SK-N-SH (cell line): Measurements from ENCODE around the gene PROCR. TPM values are rescaled to one million over a fixed set of nuclear protein-coding genes. Genes with fewer than 3 reads are reported as not detected.

Experiments used
- CTCF ChIA-PET: fragments of 300-600, 350-600 bp; formaldehyde crosslinking; extraction: SDS; loops from one replicate; lab custom pipeline; 2021; lab: Yijun Ruan, JAX
- POLR2A ChIA-PET: fragments of 350-600 bp; sonication (Branson Sonifier 250); formaldehyde crosslinking; extraction: SDS; loops from one replicate; lab custom pipeline; 2020; ENCODE audit warnings: antibody characterized with exemption, inconsistent platforms; lab: Yijun Ruan, JAX
- DNase-seq: peaks from one replicate; pipeline ENCODE4 v3.0.0; 2012
- H2AFZ ChIP-seq: fragments of 200-600 bp; sonication (generic); 2 replicates; pipeline ENCODE4 v1.8.1; 2016; ENCODE audit warnings: antibody characterized with exemption, mild to moderate bottlenecking, low read depth
- H3F3A ChIP-seq: fragments of 200-600 bp; sonication (generic); replicated peaks from 2 replicates; pipeline ENCODE3; 2016; ENCODE audit warnings: antibody characterized with exemption, mild to moderate bottlenecking; ENCODE audit not compliant: insufficient read depth
- H3K27ac ChIP-seq, 2 experiments: fragments of 200-500 bp in 1 of 2; fragments of 200-600 bp in 1 of 2; sonication (Bioruptor generic) in 1 of 2; sonication (generic), shearing (Covaris generic) in 1 of 2; 2 replicates each; pipeline versions ENCODE4 v1.5.1 to v1.6.1; 2014 to 2016; ENCODE audit warnings: low read depth in 2 of 2, inconsistent platforms in 1 of 2, low read length in 1 of 2, mild to moderate bottlenecking in 1 of 2, mixed read lengths in 1 of 2
- H3K27me3 ChIP-seq: fragments of 200-600 bp; sonication (generic), shearing (Covaris generic); 2 replicates; pipeline ENCODE4 v1.6.1; 2016; ENCODE audit warnings: mixed run types; ENCODE audit not compliant: insufficient read depth
- H3K36me3 ChIP-seq, 2 experiments: fragments of 200-500 bp in 1 of 2; fragments of 200-600 bp in 1 of 2; sonication (Bioruptor generic) in 1 of 2; sonication (generic) in 1 of 2; replicated peaks in 1 of 2; 2 replicates each; pipeline versions ENCODE3 to v1.5.1; 2014 to 2016; ENCODE audit warnings: low read length in 1 of 2, mild to moderate bottlenecking in 1 of 2; ENCODE audit not compliant: insufficient read depth in 2 of 2, control insufficient read depth in 1 of 2
- H3K4me1 ChIP-seq, 2 experiments: fragments of 200-500 bp in 1 of 2; fragments of 200-600 bp in 1 of 2; sonication (Bioruptor generic) in 1 of 2; sonication (generic), shearing (Covaris generic) in 1 of 2; 2 replicates each; pipeline versions ENCODE4 v1.5.1 to v1.6.1; 2014 to 2016; ENCODE audit warnings: low read depth in 1 of 2, low read length in 1 of 2, mixed run types in 1 of 2; ENCODE audit not compliant: insufficient read depth in 2 of 2, control insufficient read depth in 1 of 2
- H3K4me2 ChIP-seq: fragments of 200-600 bp; sonication (generic), shearing (Covaris generic); 2 replicates; pipeline ENCODE4 v1.6.1; 2017; ENCODE audit warnings: mixed run types
- H3K4me3 ChIP-seq, 2 experiments: fragments of 200-500 bp in 1 of 2; fragments of 200-600 bp in 1 of 2; sonication (Bioruptor generic) in 1 of 2; sonication (generic), shearing (Covaris generic) in 1 of 2; 2 replicates each; pipeline versions ENCODE4 v1.5.1 to v1.8.1; 2014 to 2016; ENCODE audit warnings: low read depth in 2 of 2, inconsistent platforms in 1 of 2, low read length in 1 of 2, mild to moderate bottlenecking in 1 of 2, mixed read lengths in 1 of 2, moderate library complexity in 1 of 2
- H3K79me2 ChIP-seq: fragments of 200-600 bp; sonication (generic); 2 replicates; pipeline ENCODE4 v1.8.1; 2017; ENCODE audit warnings: mild to moderate bottlenecking; ENCODE audit not compliant: insufficient read depth
- H3K9ac ChIP-seq: fragments of 200-600 bp; sonication (generic); 2 replicates; pipeline ENCODE4 v1.6.1; 2017; ENCODE audit warnings: mixed run types
- H3K9me2 ChIP-seq: fragments of 200-600 bp; sonication (generic); 2 replicates; pipeline ENCODE4 v1.6.1; 2017; ENCODE audit warnings: mixed run types
- H3K9me3 ChIP-seq: fragments of 200-600 bp; sonication (generic); 2 replicates; pipeline ENCODE4 v1.6.1; 2017; ENCODE audit warnings: mixed run types, mild to moderate bottlenecking, moderate library complexity
- H4K20me1 ChIP-seq: fragments of 200-600 bp; sonication (generic); 2 replicates; pipeline ENCODE4 v1.6.1; 2017; ENCODE audit warnings: mild to moderate bottlenecking, mixed run types; ENCODE audit not compliant: insufficient read depth
- CTCF ChIP-seq: fragments of 200-600 bp; sonication (generic); IDR thresholded peaks from 2 replicates; pipeline ENCODE4 v1.6.1; 2017; ENCODE audit warnings: antibody characterized with exemption, mild to moderate bottlenecking, moderate library complexity
- ELF1 ChIP-seq: IDR thresholded peaks from 2 replicates; pipeline ENCODE4 v1.4.0; 2012
- FOSL2 ChIP-seq: IDR thresholded peaks from 2 replicates; pipeline ENCODE4 v1.4.0; 2012; ENCODE audit warnings: low read depth, mild to moderate bottlenecking, moderate library complexity, borderline replicate concordance
- FOXJ3 ChIP-seq: sonication (generic); formaldehyde crosslinking; IDR thresholded peaks from 2 replicates; pipeline ENCODE4 v1.5.1; 2020; ENCODE audit warnings: mild to moderate bottlenecking, missing genetic modification reagents
- FOXM1 ChIP-seq: IDR thresholded peaks from 2 replicates; pipeline ENCODE4 v1.4.0; 2012; ENCODE audit warnings: low read depth, mild to moderate bottlenecking
- GABPA ChIP-seq: IDR thresholded peaks from 2 replicates; pipeline ENCODE4 v1.4.0; 2012; ENCODE audit warnings: low read depth, mild to moderate bottlenecking
- GATA2 ChIP-seq: sonication (generic); formaldehyde crosslinking; IDR thresholded peaks from 2 replicates; pipeline ENCODE4 v1.5.0; 2020; ENCODE audit warnings: mild to moderate bottlenecking, missing genetic modification reagents
- JUND ChIP-seq: IDR thresholded peaks from 2 replicates; pipeline ENCODE4 v1.4.0; 2012
- MAX ChIP-seq: IDR thresholded peaks from 2 replicates; pipeline ENCODE4 v1.4.0; 2012; ENCODE audit warnings: low read depth
- PBX3 ChIP-seq: IDR thresholded peaks from 2 replicates; pipeline ENCODE4; 2012
- POLR2AphosphoS5 ChIP-seq: IDR thresholded peaks from 2 replicates; pipeline ENCODE4 v1.6.1; 2012; ENCODE audit warnings: low read depth, low read length
- RAD21 ChIP-seq: IDR thresholded peaks from 2 replicates; pipeline ENCODE4 v1.6.1; 2012; ENCODE audit warnings: mild to moderate bottlenecking, low read length
- RCOR1 ChIP-seq: fragments of 150-350 bp; IDR thresholded peaks from 2 replicates; pipeline ENCODE4 v1.6.1; 2017; ENCODE audit warnings: antibody characterized with exemption, low read length
- RFX5 ChIP-seq: IDR thresholded peaks from 2 replicates; pipeline ENCODE4 v1.6.1; 2012; ENCODE audit warnings: mild to moderate bottlenecking, improper control_type of control experiment, low read length
- SIN3A ChIP-seq: IDR thresholded peaks from 2 replicates; pipeline ENCODE4 v1.6.1; 2012; ENCODE audit warnings: low read depth, mild to moderate bottlenecking, low read length, moderate library complexity, borderline replicate concordance
- SMC3 ChIP-seq: IDR thresholded peaks from 2 replicates; pipeline ENCODE4 v1.6.1; 2012; ENCODE audit warnings: low read depth, low read length, improper control_type of control experiment
- TAF1 ChIP-seq: IDR thresholded peaks from 2 replicates; pipeline ENCODE4 v1.6.1; 2012; ENCODE audit warnings: low read depth, mild to moderate bottlenecking, low read length, moderate library complexity, borderline replicate concordance
- TEAD4 ChIP-seq: IDR thresholded peaks from 2 replicates; pipeline ENCODE4 v1.4.0; 2012; ENCODE audit warnings: mild to moderate bottlenecking, borderline replicate concordance; ENCODE audit not compliant: insufficient read depth
- USF2 ChIP-seq: fragments of 150-350 bp; IDR thresholded peaks from 2 replicates; pipeline ENCODE4 v1.6.1; 2017; ENCODE audit warnings: antibody characterized with exemption, low read length, low read depth, borderline replicate concordance
- YY1 ChIP-seq: IDR thresholded peaks from 2 replicates; pipeline ENCODE4 v1.4.0; 2012; ENCODE audit warnings: low read depth, mild to moderate bottlenecking
- ZBTB33 ChIP-seq: IDR thresholded peaks from 2 replicates; pipeline ENCODE4 v1.4.0; 2012; ENCODE audit warnings: low read depth, borderline replicate concordance
- WGBS: methylation state at CpG from one replicate; pipeline ENCODE4 v1.1.6; 2017; ENCODE audit warnings: low lambda C conversion rate; 5-methylcytosine and 5-hydroxymethylcytosine counted together
- polyA plus RNA-seq, 3 experiments: library from polyadenylated mRNA; depleted of rRNA; stranded (reverse); fragments of >200 nt; gene quantifications; 2 replicates each; pipeline ENCODE4 v1.2.3, GENCODE V29; 2012

Gene PROCR
- polyA plus RNA-seq, 1 of the 3 experiments (the other 2 are of a cell fraction), result 23.5 TPM

- TF ChIP-seq USF2 (no peak), FOSL2 (no peak)
- TF ChIP-seq, all 33 proteins: peak for 0
Observed at GRCh38 chr20:35206802-35207201, 34.9 kb downstream of the PROCR start (continued).

- peak; percentile 70 for DNase-seq
- no peak overlapping the region for H3K9ac ChIP-seq
- no peaks in the 10 kb centered on the region for H3K9me2 ChIP-seq
- peaks cover 0 to 2% of the 10 kb centered on the region in 2 experiments; a peak in 1 of 4 replicates for H3K4me1 ChIP-seq
- TF ChIP-seq POLR2AphosphoS5 (no peak), RAD21 (peak; percentile 99), FOXM1 (no peak), TEAD4 (no peak), MAX (no peak), ELF1 (no peak), SIN3A (no peak), GABPA (no peak), RFX5 (no peak), ZBTB33 (no peak), TAF1 (no peak; the same call in 1 of the 2 replicates), PBX3 (no peak), JUND (no peak), GATA2 (CRISPR knock-in tag) (no peak), SMC3 (peak; percentile 86), RCOR1 (no peak), YY1 (no peak), CTCF (peak; percentile 90), FOXJ3 (CRISPR knock-in tag) (no peak)
- TF ChIP-seq, all 33 proteins: peak for 3
- WGBS, result 35% methylated on average over 8 of the region's 8 CpGs
- 0 out of 2 replicates have a peak overlapping the region, but pooled peaks have one; percentile 33 for H3K4me2 ChIP-seq
- peak overlapping the region in 1 of 2 experiments; percentile 41; a peak in 1 of 4 replicates for H3K4me3 ChIP-seq
- H3K79me2 ChIP-seq, result no peaks in the 10 kb centered on the region
- no peaks in the 10 kb centered on the region for H3K36me3 ChIP-seq
- H2AFZ ChIP-seq, result peak overlapping the region; percentile 65; the same call in 1 of the 2 replicates
- peak overlapping the region in 1 of 2 experiments; percentile 31; a peak in 2 of 4 replicates for H3K27ac ChIP-seq
- no peaks in the 10 kb centered on the region for H3K27me3 ChIP-seq
- no peaks in the 10 kb centered on the region for H4K20me1 ChIP-seq
- POLR2A ChIA-PET, result no interaction called here
- CTCF ChIA-PET, result interaction anchor here (0.6 to 6.0 kb wide), 29 partner anchors 13 to 375 kb away, joined by 3 to 64 read pairs (median 5); partner anchors contain the start of genes ACSS2, EDEM2, GGT7 and MMP24
- H3K9me3 ChIP-seq, result 0 out of 2 replicates have a peak, but pooled peaks cover 9% of the 10 kb centered on the region
- peaks cover 11% of the 10 kb centered on the region for H3F3A ChIP-seq
Observed at GRCh38 chr20:35207950-35208611, 36.2 kb downstream of the PROCR start.
